Activated CD4-positive, CD25-positive, alpha-beta regulatory T cell treated with anti-CD3 and anti-CD28 coated beads, Interleukin-2, amount 50 U/mL, for 72 hours (primary cell): Measurements from ENCODE around the gene LSMEM2.
A peak's percentile ranks its signal among the peaks of the same experiment; 100 is the strongest.

ENCODE experiments used
- DNase-seq: peaks from one replicate; pipeline ENCODE4 v3.0.0; 2021

Gene LSMEM2

GRCh38 chr3:50324351-50325112, 45.6 kb downstream of the LSMEM2 start:
- DNase-seq, result peak; percentile 61

- DNase-seq, result no peak
These were observed 46.2 kb downstream of the LSMEM2 start for GRCh38 chr3:50325113-50325480.

- no peak for DNase-seq
These were observed 46.8 kb downstream of the LSMEM2 start for GRCh38 chr3:50325497-50326181.

- DNase-seq, result no peak
These were observed 47.3 kb downstream of the LSMEM2 start for GRCh38 chr3:50326182-50326541.

DNA sequence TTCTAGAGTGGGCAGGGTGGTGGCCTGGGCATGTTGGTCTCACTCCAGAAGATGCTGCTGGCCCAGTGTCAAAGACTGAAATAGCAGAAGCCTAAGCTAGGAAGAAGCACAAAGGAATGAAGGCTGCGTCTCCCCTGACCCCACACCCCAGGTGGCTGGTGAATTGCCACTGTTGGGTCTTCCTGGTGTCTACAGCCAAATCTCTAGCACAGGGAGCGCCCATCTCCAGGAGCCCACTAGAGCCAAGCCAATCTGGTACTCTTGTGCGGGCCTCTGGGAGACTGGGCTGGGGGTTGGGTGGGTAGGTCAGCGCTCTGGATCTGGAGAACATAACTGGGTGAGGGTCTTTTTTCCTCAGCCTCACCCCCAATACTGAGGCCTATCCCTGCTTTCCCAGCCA, 48.2 kb downstream of the LSMEM2 start:
- no peak for DNase-seq

DNA sequence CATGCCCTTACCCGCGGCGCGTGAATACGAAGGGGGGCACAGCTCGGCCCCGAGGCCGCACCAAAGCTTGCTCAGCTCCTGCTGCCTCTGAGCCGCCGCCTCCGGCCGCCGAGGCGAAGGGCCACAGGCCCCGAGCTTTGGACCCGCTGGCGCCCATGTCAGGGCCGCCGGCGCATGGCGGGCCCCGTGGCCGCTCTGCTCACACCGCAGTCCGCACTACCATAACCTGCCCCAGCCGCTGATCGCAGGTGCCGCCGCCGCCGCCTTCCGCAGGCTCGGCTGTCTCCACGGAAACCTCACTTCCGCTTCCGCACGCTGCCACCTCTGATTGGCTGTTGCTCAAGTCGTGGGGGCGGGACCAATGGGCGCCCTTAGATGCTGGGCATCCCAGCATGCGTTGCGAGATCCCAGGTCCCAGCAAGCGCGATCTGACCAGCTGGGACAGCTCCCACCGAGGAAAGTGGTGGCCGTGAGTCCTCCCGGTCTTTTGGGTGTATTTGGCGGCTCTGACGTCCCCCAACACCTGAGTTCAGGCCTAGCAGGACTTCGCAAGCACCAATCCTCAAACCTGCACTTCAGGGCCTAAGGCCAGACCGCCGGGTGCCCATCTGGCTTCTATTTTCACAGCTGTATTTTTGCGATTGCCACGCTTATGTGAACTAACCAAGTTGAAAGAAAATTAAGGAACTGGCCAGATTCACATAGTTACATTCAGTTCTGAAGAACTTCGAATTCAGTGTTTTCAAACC, 49.2 kb downstream of the LSMEM2 start, which contains the start of gene TUSC2:
Gene TUSC2, minus strand, starts transcription at position 281 of the 749 bp plus-strand sequence. Its CDS starts 124 bp downstream, at position 157.
- peak; percentile 93 for DNase-seq

DNA sequence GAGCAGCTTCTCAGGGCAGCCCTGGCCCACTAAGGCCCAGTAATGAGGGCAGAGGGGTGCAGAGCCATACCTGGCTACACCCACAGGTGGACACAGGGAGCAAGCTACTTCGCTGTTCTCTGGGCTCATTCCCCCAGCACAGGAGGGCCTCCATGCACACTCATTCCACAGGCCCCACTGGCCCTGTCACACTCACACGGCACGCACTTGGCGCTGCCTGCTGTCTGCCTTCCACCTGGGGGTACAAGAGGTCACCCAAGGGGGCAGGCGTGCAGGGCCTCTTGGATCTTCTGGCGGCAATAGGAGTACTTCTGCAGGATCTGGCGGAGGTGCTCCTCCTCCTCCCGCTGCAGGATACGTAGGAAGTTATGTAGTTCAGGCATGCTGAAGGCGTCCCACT, 51.4 kb downstream of the LSMEM2 start:
- DNase-seq, result no peak

DNA sequence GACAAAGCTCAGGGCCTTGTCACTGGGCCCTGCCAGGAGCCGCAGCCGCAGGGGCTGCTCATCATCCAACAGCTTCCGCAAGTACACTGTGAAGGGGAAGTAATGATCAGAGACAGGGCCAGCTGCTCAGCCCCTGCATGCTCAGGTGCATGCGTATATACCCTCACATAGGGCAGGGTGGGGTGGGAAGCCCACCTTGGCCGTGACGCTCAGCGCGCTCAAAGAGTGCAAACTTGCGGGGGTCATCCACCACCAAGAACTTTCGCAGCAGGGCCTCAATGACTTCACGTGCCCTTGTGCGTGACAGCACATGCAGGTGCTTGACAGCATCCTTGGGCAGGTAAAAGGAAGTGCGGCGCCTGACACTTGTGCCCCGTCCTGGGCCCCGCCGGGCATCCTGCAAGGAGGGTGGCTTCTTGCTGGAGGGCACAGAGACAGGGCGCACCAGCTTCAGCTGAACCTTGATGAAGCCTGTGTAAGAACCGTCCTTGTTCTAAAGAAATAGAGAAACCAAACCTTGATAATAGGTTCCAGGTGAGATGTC, 52.5 kb downstream of the LSMEM2 start:
- no peak for DNase-seq

- no peak for DNase-seq
These were observed 54.9 kb downstream of the LSMEM2 start for GRCh38 chr3:50333744-50334328.

DNA sequence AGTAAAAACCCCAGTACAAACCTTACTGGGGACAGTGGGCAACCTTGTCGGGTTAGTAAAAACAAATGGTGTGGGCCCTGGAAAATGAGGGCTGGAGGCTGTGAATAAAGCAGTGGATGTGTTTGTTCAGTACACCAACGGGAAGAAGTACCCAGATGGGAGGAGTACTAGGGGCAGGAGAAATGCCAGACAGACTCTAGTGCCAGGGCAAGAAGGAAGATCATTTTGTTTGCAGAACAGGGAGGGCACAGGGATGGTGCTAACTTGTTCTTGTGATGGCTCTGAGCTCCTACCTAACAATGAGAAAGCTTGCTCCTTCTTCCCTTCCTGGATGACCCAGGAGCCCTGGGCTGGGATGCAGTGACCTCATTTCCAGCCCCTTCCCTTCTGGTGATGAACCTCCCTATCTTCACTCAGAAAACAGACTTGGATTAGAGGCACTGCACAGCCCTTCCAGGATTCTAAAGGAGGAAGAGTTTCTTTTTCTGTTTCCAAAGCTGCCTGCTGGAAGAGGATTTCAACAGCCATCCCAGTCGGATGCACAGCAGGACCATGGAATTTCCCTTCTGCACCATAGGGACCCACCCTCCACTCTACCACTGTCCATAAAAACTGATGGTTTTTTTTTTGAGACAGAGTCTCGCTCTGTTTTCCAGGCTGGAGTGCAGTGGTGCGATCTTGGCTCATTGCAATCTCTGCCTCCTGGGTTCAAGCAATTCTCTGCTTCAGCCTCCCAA, 55.6 kb downstream of the LSMEM2 start:
- DNase-seq, result no peak

GRCh38 chr3:50336452-50337174, 57.7 kb downstream of the LSMEM2 start:
- no peak for DNase-seq

GRCh38 chr3:50337175-50337861, 58.4 kb downstream of the LSMEM2 start:
- DNase-seq, result peak; percentile 95
